ENCODE results near the gene HTT-AS.

- TF ChIP-seq CTCF (conservative IDR thresholded peaks at IDR 0.05; ENCODE audit: low read length) (no peak), EZH2phosphoT487 (IDR thresholded peaks at IDR 0.05; ENCODE audit: borderline replicate concordance) (no peak)
Measured at GRCh38 chr4:3042226-3042625, 32.1 kb downstream of the HTT-AS start.

All from Loucy (cell line).